Central memory CD4-positive, alpha-beta T cell (primary cell): Measurements from ENCODE around the gene MSH6.
"Not testable (repeated sequence)": the region's sequence is repeated elsewhere in the genome, so short reads cannot be mapped to it uniquely, and the experiment has no call there.

ENCODE experiments used
- DNase-seq: peaks from one replicate; pipeline ENCODE4 v3.0.0; 2022

Gene MSH6

GRCh38 chr2:47849368-47849767, 66.4 kb downstream of the MSH6 start:
- no peak for DNase-seq

GRCh38 chr2:47850198-47850597, 67.3 kb downstream of the MSH6 start:
- DNase-seq, result no peak

GRCh38 chr2:47853067-47853777, 70.3 kb downstream of the MSH6 start:
- DNase-seq, result not testable (repeated sequence)
